ENCODE data around the gene ADAMTS18.

DNA sequence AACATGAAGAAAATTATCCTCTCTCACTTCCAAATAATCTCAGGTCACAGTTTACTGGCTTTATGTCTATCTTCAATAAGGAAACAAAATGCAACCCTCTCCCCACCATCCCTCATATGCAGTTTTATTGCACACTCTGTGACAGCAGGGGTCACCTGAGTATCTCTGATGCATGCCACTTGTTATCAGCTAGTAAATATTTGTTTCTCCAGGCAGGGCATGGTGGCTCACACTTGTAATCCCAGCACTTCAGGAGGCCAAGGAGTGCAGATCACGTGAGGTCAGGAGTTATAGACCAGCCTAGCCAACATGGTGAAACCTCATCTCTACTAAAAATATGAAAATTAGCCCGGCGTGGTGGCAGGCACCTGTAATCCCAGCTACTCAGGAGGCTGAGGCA is 61.1 kb downstream of the ADAMTS18 start:
- TF ChIP-seq, protein P1, sequence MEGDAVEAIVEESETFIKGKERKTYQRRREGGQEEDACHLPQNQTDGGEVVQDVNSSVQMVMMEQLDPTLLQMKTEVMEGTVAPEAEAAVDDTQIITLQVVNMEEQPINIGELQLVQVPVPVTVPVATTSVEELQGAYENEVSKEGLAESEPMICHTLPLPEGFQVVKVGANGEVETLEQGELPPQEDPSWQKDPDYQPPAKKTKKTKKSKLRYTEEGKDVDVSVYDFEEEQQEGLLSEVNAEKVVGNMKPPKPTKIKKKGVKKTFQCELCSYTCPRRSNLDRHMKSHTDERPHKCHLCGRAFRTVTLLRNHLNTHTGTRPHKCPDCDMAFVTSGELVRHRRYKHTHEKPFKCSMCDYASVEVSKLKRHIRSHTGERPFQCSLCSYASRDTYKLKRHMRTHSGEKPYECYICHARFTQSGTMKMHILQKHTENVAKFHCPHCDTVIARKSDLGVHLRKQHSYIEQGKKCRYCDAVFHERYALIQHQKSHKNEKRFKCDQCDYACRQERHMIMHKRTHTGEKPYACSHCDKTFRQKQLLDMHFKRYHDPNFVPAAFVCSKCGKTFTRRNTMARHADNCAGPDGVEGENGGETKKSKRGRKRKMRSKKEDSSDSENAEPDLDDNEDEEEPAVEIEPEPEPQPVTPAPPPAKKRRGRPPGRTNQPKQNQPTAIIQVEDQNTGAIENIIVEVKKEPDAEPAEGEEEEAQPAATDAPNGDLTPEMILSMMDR (conservative IDR thresholded peaks at IDR 0.05 in 1 of 2, IDR thresholded peaks at IDR 0.05 in 1 of 2; ENCODE audit: low read depth in 1 of 2, low read length in 2 of 2), result no peak
- TF ChIP-seq EZH2 (IDR thresholded peaks at IDR 0.05; ENCODE audit: low read length, missing control alignments), result no peak
